ENCODE measurements around the gene CDX2. TPM values are rescaled to one million over a fixed set of nuclear protein-coding genes. Genes with fewer than 3 reads are reported as not detected.

CDX2 gene
- total and polyA plus RNA-seq, 2 experiments from 2014 or later = not detected

DNA sequence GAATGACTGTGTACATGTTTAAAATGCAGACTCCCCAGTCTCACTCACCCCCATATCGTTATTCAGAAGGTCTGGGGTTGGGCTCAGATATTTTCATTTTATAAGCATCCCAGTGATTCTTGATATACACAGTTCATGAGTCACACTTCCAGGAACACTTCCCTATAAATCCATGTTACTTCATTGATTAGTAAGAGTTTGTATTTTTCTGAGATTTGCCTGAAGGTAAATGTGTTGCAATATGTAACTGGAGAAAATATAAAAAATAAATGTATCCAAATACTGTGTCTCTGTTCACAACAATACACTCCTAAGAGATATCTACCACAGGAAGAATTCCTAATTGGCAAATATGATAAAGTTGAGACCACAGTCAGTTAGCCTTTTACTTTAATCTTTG, 56.0 kb downstream of the CDX2 start:
- H3K9me3 Mint-ChIP-seq = peaks cover 5% of the 10 kb centered on the region; the same call in 2 of the 3 replicates
- no peak overlapping the region for H3K4me2 ChIP-seq
- peaks cover 42% of the 10 kb centered on the region for H3K27me3 Mint-ChIP-seq (ENCODE audit: insufficient read depth, low read depth, poor library complexity)
- peaks cover 24% of the 10 kb centered on the region for H3K4me1 ChIP-seq (ENCODE audit: insufficient read depth)
- H3K27ac ChIP-seq (ENCODE audit: low read depth) = no peak overlapping the region
- H3K27ac Mint-ChIP-seq = no peak overlapping the region
- no peak overlapping the region for H3K4me3 Mint-ChIP-seq
- H3K4me1 Mint-ChIP-seq = peaks cover 19% of the 10 kb centered on the region
- peaks cover 93% of the 10 kb centered on the region for H3K27me3 ChIP-seq (ENCODE audit: insufficient read depth)
- no peaks in the 10 kb centered on the region for H3K79me2 ChIP-seq (replicated peaks; ENCODE audit: insufficient read depth)
- ATAC-seq (no peak), DNase-seq (ENCODE audit: low spot score) (no peak)
- no peak overlapping the region for H3K4me3 ChIP-seq
- no peaks in the 10 kb centered on the region; the same call in 2 of the 3 replicates for H3K36me3 Mint-ChIP-seq (ENCODE audit: low read depth)
- peaks cover 6% of the 10 kb centered on the region; the same call in 1 of the 2 replicates for H3F3A ChIP-seq (replicated peaks; ENCODE audit: low read depth)
- H3K9me2 ChIP-seq (ENCODE audit: insufficient read depth) = no peaks in the 10 kb centered on the region
- TF ChIP-seq, protein P1, sequence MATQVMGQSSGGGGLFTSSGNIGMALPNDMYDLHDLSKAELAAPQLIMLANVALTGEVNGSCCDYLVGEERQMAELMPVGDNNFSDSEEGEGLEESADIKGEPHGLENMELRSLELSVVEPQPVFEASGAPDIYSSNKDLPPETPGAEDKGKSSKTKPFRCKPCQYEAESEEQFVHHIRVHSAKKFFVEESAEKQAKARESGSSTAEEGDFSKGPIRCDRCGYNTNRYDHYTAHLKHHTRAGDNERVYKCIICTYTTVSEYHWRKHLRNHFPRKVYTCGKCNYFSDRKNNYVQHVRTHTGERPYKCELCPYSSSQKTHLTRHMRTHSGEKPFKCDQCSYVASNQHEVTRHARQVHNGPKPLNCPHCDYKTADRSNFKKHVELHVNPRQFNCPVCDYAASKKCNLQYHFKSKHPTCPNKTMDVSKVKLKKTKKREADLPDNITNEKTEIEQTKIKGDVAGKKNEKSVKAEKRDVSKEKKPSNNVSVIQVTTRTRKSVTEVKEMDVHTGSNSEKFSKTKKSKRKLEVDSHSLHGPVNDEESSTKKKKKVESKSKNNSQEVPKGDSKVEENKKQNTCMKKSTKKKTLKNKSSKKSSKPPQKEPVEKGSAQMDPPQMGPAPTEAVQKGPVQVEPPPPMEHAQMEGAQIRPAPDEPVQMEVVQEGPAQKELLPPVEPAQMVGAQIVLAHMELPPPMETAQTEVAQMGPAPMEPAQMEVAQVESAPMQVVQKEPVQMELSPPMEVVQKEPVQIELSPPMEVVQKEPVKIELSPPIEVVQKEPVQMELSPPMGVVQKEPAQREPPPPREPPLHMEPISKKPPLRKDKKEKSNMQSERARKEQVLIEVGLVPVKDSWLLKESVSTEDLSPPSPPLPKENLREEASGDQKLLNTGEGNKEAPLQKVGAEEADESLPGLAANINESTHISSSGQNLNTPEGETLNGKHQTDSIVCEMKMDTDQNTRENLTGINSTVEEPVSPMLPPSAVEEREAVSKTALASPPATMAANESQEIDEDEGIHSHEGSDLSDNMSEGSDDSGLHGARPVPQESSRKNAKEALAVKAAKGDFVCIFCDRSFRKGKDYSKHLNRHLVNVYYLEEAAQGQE (IDR thresholded peaks at IDR 0.05; ENCODE audit: unreplicated experiment) = no peak
- TF ChIP-seq, protein P2, sequence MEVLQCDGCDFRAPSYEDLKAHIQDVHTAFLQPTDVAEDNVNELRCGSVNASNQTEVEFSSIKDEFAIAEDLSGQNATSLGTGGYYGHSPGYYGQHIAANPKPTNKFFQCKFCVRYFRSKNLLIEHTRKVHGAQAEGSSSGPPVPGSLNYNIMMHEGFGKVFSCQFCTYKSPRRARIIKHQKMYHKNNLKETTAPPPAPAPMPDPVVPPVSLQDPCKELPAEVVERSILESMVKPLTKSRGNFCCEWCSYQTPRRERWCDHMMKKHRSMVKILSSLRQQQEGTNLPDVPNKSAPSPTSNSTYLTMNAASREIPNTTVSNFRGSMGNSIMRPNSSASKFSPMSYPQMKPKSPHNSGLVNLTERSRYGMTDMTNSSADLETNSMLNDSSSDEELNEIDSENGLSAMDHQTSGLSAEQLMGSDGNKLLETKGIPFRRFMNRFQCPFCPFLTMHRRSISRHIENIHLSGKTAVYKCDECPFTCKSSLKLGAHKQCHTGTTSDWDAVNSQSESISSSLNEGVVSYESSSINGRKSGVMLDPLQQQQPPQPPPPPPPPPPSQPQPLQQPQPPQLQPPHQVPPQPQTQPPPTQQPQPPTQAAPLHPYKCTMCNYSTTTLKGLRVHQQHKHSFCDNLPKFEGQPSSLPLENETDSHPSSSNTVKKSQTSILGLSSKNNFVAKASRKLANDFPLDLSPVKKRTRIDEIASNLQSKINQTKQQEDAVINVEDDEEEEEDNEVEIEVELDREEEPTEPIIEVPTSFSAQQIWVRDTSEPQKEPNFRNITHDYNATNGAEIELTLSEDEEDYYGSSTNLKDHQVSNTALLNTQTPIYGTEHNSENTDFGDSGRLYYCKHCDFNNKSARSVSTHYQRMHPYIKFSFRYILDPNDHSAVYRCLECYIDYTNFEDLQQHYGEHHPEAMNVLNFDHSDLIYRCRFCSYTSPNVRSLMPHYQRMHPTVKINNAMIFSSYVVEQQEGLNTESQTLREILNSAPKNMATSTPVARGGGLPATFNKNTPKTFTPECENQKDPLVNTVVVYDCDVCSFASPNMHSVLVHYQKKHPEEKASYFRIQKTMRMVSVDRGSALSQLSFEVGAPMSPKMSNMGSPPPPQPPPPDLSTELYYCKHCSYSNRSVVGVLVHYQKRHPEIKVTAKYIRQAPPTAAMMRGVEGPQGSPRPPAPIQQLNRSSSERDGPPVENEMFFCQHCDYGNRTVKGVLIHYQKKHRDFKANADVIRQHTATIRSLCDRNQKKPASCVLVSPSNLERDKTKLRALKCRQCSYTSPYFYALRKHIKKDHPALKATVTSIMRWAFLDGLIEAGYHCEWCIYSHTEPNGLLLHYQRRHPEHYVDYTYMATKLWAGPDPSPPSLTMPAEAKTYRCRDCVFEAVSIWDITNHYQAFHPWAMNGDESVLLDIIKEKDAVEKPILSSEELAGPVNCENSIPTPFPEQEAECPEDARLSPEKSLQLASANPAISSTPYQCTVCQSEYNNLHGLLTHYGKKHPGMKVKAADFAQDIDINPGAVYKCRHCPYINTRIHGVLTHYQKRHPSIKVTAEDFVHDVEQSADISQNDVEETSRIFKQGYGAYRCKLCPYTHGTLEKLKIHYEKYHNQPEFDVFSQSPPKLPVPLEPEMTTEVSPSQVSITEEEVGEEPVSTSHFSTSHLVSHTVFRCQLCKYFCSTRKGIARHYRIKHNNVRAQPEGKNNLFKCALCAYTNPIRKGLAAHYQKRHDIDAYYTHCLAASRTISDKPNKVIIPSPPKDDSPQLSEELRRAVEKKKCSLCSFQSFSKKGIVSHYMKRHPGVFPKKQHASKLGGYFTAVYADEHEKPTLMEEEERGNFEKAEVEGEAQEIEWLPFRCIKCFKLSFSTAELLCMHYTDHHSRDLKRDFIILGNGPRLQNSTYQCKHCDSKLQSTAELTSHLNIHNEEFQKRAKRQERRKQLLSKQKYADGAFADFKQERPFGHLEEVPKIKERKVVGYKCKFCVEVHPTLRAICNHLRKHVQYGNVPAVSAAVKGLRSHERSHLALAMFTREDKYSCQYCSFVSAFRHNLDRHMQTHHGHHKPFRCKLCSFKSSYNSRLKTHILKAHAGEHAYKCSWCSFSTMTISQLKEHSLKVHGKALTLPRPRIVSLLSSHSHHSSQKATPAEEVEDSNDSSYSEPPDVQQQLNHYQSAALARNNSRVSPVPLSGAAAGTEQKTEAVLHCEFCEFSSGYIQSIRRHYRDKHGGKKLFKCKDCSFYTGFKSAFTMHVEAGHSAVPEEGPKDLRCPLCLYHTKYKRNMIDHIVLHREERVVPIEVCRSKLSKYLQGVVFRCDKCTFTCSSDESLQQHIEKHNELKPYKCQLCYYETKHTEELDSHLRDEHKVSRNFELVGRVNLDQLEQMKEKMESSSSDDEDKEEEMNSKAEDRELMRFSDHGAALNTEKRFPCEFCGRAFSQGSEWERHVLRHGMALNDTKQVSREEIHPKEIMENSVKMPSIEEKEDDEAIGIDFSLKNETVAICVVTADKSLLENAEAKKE (CRISPR knock-in tag; IDR thresholded peaks at IDR 0.05) = no peak
- TF ChIP-seq CREB1 (CRISPR knock-in tag; IDR thresholded peaks at IDR 0.05; ENCODE audit: low read depth) (no peak), STAT1 (IDR thresholded peaks at IDR 0.05; ENCODE audit: unreplicated experiment) (no peak)
- H2AFZ ChIP-seq = no peak overlapping the region
- H3K36me3 ChIP-seq (ENCODE audit: insufficient read depth) = no peaks in the 10 kb centered on the region
- no peaks in the 10 kb centered on the region; the same call in 1 of the 2 replicates for H4K20me1 ChIP-seq (replicated peaks; ENCODE audit: insufficient read depth)
